Limb (tissue), 2 donors: Measurements from ENCODE around the gene ECHS1.
A peak's percentile ranks its signal among the peaks of the same experiment; 100 is the strongest.

ENCODE experiments used
- DNase-seq, 2 donors: peaks; one replicate each; pipeline ENCODE4 v3.0.0-alpha.2; 2016; ENCODE audit errors: extremely low spot score in 2 of 2

ECHS1 gene

GRCh38 chr10:133343558-133343957 lies 29.6 kb downstream of the ECHS1 start:
- no peak for DNase-seq

GRCh38 chr10:133342942-133343341 lies 30.2 kb downstream of the ECHS1 start:
- no peak for DNase-seq

- no peak for DNase-seq
Observed at GRCh38 chr10:133341983-133342382, 31.2 kb downstream of the ECHS1 start.

- DNase-seq, result no peak
Observed at GRCh38 chr10:133339708-133340380, 33.3 kb downstream of the ECHS1 start.

- DNase-seq, result no peak
Observed at GRCh38 chr10:133338080-133339071, 34.8 kb downstream of the ECHS1 start.

GRCh38 chr10:133337370-133337725 lies 35.8 kb downstream of the ECHS1 start:
- DNase-seq, result no peak

- peak in 1 of 2 donors; percentile 84 for DNase-seq
Observed at GRCh38 chr10:133336577-133337369, 36.4 kb downstream of the ECHS1 start, which contains the start of gene CALY. Gene CALY (minus strand): TSS chr10:133336896. CDS start chr10:133328989, 7,907 bp downstream.

GRCh38 chr10:133336118-133336576 lies 37.0 kb downstream of the ECHS1 start:
- no peak for DNase-seq

- DNase-seq, result peak; percentile 51 to 88
Observed at GRCh38 chr10:133335246-133336117, 37.7 kb downstream of the ECHS1 start.

- DNase-seq, result no peak
Observed at GRCh38 chr10:133334503-133335245, 38.5 kb downstream of the ECHS1 start.

GRCh38 chr10:133332936-133333699 lies 40.0 kb downstream of the ECHS1 start:
- DNase-seq, result no peak

- DNase-seq, result peak; percentile 81 to 91
Observed at GRCh38 chr10:133329491-133330202, 43.5 kb downstream of the ECHS1 start.

- DNase-seq, result no peak
Observed at GRCh38 chr10:133328358-133329343, 44.5 kb downstream of the ECHS1 start.

GRCh38 chr10:133327651-133328357 lies 45.4 kb downstream of the ECHS1 start:
- DNase-seq, result no peak

- no peak for DNase-seq
Observed at GRCh38 chr10:133326745-133327650, 46.2 kb downstream of the ECHS1 start.

GRCh38 chr10:133326223-133326551 lies 47.0 kb downstream of the ECHS1 start:
- no peak for DNase-seq
